Measurements from ENCODE around the gene FCHSD2.

DNA sequence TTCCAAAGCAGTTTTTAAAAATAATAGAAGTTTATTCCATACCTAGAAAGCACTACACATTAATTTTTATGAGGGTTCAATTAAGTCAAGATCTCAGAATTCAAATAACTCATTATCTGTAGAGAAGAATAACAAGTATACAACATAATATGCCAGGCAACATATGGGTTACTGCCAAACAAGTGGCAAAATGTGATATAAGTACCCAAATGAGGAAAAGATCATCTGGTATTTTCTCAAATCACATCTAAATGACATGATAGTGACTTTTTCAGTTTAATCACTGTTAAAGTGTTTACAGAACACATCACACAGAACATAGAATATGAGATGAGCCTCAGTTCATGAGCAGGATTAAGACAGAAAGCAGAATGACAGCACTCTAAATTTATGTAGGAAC, 123.3 kb downstream of the FCHSD2 start:
- TF ChIP-seq, protein P1, sequence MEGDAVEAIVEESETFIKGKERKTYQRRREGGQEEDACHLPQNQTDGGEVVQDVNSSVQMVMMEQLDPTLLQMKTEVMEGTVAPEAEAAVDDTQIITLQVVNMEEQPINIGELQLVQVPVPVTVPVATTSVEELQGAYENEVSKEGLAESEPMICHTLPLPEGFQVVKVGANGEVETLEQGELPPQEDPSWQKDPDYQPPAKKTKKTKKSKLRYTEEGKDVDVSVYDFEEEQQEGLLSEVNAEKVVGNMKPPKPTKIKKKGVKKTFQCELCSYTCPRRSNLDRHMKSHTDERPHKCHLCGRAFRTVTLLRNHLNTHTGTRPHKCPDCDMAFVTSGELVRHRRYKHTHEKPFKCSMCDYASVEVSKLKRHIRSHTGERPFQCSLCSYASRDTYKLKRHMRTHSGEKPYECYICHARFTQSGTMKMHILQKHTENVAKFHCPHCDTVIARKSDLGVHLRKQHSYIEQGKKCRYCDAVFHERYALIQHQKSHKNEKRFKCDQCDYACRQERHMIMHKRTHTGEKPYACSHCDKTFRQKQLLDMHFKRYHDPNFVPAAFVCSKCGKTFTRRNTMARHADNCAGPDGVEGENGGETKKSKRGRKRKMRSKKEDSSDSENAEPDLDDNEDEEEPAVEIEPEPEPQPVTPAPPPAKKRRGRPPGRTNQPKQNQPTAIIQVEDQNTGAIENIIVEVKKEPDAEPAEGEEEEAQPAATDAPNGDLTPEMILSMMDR (IDR thresholded peaks at IDR 0.05; ENCODE audit: low read depth, low read length) = no peak
- no peak for TF ChIP-seq POLR2A (IDR thresholded peaks at IDR 0.05; ENCODE audit: extremely low read depth, insufficient read length)

Measured in NB4 (cell line).